ENCODE data around the gene METTL4.
A peak's percentile ranks its signal among the peaks of the same experiment; 100 is the strongest.

The METTL4 gene

DNA sequence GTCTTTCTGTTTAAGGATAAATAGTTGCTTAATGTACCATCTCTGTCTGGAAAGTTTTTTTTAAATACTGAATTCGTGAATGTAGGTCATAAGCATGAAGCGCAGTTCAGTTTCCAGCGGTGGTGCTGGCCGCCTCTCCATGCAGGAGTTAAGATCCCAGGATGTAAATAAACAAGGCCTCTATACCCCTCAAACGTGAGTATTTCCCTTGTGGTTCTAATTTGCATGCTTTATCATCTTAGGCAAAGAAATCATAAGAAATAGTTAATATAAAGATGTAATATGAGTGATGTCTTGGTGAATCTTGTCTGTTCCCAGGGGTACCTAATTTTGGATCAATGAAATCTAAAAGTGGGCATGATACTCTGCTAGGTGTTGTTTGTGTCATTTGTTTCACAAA, 1.6 kb upstream of the METTL4 start:
- POLR2A ChIA-PET, result interaction anchor here (0.8 to 1.8 kb wide), 2 partner anchors 16 to 83 kb away, joined by 3 to 10 read pairs; partner anchors contain the start of gene SMCHD1
- Histone ChIP-seq H3K4me3 (ENCODE audit: low read depth, low read length) (peak overlapping the region; percentile 84), H3K9me3 (ENCODE audit: control insufficient read depth, insufficient read depth, low read depth, low read length) (no peaks in the 10 kb centered on the region), H3K4me1 (ENCODE audit: control insufficient read depth, insufficient read depth, low read length) (no peaks in the 10 kb centered on the region), H3K36me3 (ENCODE audit: control insufficient read depth in 2 of 2, insufficient read depth in 1 of 2, low read length in 2 of 2) (peaks cover 23 to 35% of the 10 kb centered on the region in 2 experiments), H3K27ac (ENCODE audit: extremely low read depth, low read depth, low read length) (no peak overlapping the region)
- no peak for TF ChIP-seq ZNF837 (tag by site-specific recombination; IDR thresholded peaks at IDR 0.05)
- TF ChIP-seq, protein P1, sequence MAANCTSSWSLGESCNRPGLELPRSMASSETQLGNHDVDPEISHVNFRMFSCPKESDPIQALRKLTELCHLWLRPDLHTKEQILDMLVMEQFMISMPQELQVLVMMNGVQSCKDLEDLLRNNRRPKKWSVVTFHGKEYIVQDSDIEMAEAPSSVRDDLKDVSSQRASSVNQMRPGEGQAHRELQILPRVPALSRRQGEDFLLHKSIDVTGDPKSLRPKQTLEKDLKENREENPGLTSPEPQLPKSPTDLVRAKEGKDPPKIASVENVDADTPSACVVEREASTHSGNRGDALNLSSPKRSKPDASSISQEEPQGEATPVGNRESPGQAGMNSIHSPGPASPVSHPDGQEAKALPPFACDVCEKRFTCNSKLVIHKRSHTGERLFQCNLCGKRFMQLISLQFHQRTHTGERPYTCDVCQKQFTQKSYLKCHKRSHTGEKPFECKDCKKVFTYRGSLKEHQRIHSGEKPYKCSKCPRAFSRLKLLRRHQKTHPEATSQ (tag by site-specific recombination; IDR thresholded peaks at IDR 0.05), result no peak
- no peak for TF ChIP-seq ZSCAN30 (tag by site-specific recombination; IDR thresholded peaks at IDR 0.05)
- TF ChIP-seq, protein P2, sequence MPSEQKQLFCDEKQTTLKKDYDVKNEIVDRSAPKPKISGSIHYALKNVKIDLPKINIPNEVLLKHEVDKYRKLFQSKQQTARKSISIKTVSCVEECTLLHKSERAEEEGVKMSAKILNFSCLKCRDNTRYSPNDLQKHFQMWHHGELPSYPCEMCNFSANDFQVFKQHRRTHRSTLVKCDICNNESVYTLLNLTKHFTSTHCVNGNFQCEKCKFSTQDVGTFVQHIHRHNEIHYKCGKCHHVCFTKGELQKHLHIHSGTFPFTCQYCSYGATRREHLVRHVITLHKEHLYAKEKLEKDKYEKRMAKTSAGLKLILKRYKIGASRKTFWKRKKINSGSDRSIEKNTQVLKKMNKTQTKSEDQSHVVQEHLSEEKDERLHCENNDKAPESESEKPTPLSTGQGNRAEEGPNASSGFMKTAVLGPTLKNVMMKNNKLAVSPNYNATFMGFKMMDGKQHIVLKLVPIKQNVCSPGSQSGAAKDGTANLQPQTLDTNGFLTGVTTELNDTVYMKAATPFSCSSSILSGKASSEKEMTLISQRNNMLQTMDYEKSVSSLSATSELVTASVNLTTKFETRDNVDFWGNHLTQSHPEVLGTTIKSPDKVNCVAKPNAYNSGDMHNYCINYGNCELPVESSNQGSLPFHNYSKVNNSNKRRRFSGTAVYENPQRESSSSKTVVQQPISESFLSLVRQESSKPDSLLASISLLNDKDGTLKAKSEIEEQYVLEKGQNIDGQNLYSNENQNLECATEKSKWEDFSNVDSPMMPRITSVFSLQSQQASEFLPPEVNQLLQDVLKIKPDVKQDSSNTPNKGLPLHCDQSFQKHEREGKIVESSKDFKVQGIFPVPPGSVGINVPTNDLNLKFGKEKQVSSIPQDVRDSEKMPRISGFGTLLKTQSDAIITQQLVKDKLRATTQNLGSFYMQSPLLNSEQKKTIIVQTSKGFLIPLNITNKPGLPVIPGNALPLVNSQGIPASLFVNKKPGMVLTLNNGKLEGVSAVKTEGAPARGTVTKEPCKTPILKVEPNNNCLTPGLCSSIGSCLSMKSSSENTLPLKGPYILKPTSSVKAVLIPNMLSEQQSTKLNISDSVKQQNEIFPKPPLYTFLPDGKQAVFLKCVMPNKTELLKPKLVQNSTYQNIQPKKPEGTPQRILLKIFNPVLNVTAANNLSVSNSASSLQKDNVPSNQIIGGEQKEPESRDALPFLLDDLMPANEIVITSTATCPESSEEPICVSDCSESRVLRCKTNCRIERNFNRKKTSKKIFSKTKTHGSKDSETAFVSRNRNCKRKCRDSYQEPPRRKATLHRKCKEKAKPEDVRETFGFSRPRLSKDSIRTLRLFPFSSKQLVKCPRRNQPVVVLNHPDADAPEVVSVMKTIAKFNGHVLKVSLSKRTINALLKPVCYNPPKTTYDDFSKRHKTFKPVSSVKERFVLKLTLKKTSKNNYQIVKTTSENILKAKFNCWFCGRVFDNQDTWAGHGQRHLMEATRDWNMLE (tag by site-specific recombination; conservative IDR thresholded peaks at IDR 0.05; ENCODE audit: low read depth), result no peak
- TF ChIP-seq, protein P3, sequence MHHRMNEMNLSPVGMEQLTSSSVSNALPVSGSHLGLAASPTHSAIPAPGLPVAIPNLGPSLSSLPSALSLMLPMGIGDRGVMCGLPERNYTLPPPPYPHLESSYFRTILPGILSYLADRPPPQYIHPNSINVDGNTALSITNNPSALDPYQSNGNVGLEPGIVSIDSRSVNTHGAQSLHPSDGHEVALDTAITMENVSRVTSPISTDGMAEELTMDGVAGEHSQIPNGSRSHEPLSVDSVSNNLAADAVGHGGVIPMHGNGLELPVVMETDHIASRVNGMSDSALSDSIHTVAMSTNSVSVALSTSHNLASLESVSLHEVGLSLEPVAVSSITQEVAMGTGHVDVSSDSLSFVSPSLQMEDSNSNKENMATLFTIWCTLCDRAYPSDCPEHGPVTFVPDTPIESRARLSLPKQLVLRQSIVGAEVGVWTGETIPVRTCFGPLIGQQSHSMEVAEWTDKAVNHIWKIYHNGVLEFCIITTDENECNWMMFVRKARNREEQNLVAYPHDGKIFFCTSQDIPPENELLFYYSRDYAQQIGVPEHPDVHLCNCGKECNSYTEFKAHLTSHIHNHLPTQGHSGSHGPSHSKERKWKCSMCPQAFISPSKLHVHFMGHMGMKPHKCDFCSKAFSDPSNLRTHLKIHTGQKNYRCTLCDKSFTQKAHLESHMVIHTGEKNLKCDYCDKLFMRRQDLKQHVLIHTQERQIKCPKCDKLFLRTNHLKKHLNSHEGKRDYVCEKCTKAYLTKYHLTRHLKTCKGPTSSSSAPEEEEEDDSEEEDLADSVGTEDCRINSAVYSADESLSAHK (tag by site-specific recombination; IDR thresholded peaks at IDR 0.05), result no peak
- TF ChIP-seq ZNF423 (tag by site-specific recombination; IDR thresholded peaks at IDR 0.05), result no peak
- TF ChIP-seq ZNF341 (tag by site-specific recombination; IDR thresholded peaks at IDR 0.05; ENCODE audit: low read depth), result no peak
- no peak for TF ChIP-seq ZBTB48 (tag by site-specific recombination; IDR thresholded peaks at IDR 0.05)
- TF ChIP-seq ZNF48 (tag by site-specific recombination; IDR thresholded peaks at IDR 0.05), result no peak
- no peak for TF ChIP-seq ZNF239 (tag by site-specific recombination; IDR thresholded peaks at IDR 0.05)
- CTCF ChIA-PET, result interaction anchor here (1.5 kb wide), 1 partner anchor 31 kb away, joined by 3 read pairs; no protein-coding TSS in a partner anchor

DNA sequence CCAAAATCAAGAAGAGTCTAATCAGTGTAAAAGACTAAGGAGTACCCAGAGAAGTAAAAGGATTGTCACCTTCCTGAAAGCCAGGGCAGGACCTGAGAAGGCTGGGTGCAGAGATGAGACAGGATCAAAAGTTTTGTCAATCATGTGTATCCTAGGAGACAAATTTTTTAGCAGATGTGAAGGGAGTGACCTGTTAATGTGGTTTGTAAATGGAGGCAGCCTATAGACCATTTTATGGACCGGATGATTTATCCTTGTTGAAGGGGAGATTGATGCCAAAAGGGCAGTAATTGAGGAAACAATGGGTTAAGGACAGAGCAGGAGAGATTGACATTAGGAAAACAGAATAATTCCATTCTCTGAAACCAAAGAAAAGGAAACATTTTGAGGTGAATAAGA, 865 bp upstream of the METTL4 start:
- peak overlapping the region; percentile 97; the same call in 1 of the 2 replicates for H3K27ac ChIP-seq (ENCODE audit: extremely low read depth, low read depth, low read length)
- peaks cover 16 to 28% of the 10 kb centered on the region in 2 experiments for H3K36me3 ChIP-seq (ENCODE audit: control insufficient read depth in 2 of 2, insufficient read depth in 1 of 2, low read length in 2 of 2)
- H3K9me3 ChIP-seq (ENCODE audit: control insufficient read depth, insufficient read depth, low read depth, low read length), result no peaks in the 10 kb centered on the region
- TF ChIP-seq, protein P4, sequence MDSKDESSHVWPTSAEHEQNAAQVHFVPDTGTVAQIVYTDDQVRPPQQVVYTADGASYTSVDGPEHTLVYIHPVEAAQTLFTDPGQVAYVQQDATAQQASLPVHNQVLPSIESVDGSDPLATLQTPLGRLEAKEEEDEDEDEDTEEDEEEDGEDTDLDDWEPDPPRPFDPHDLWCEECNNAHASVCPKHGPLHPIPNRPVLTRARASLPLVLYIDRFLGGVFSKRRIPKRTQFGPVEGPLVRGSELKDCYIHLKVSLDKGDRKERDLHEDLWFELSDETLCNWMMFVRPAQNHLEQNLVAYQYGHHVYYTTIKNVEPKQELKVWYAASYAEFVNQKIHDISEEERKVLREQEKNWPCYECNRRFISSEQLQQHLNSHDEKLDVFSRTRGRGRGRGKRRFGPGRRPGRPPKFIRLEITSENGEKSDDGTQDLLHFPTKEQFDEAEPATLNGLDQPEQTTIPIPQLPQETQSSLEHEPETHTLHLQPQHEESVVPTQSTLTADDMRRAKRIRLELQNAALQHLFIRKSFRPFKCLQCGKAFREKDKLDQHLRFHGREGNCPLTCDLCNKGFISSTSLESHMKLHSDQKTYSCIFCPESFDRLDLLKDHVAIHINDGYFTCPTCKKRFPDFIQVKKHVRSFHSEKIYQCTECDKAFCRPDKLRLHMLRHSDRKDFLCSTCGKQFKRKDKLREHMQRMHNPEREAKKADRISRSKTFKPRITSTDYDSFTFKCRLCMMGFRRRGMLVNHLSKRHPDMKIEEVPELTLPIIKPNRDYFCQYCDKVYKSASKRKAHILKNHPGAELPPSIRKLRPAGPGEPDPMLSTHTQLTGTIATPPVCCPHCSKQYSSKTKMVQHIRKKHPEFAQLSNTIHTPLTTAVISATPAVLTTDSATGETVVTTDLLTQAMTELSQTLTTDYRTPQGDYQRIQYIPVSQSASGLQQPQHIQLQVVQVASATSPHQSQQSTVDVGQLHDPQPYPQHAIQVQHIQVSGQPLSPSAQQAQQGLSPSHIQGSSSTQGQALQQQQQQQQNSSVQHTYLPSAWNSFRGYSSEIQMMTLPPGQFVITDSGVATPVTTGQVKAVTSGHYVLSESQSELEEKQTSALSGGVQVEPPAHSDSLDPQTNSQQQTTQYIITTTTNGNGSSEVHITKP (tag by site-specific recombination; IDR thresholded peaks at IDR 0.05), result peak; percentile 86
- no peak for TF ChIP-seq YY1 (tag by site-specific recombination; IDR thresholded peaks at IDR 0.05)
- POLR2A ChIA-PET, result interaction anchor here (1.2 to 2.4 kb wide), 2 partner anchors 79 to 84 kb away, joined by 7 to 12 read pairs; partner anchors contain the start of gene SMCHD1
- H3K4me3 ChIP-seq (ENCODE audit: low read depth, low read length), result peak overlapping the region; percentile 84
- H3K4me1 ChIP-seq (ENCODE audit: control insufficient read depth, insufficient read depth, low read length), result no peaks in the 10 kb centered on the region
- CTCF ChIA-PET, result interaction anchor here (0.6 to 1.5 kb wide), 3 partner anchors 30 to 557 kb away, joined by 3 read pairs; no protein-coding TSS in a partner anchor

All from HEK293 (cell line).